GM12865 (cell line): ENCODE results near the gene TBCE.

Experiments
- DNase-seq: peaks from one replicate; pipeline ENCODE4 v3.0.0; 2010; ENCODE audit warnings: low read depth
- H3K4me3 ChIP-seq: 2 replicates; pipeline ENCODE4 v1.5.1; 2011; ENCODE audit warnings: mild to moderate bottlenecking, low read depth, low read length, control low read depth
- TF ChIP-seq, protein P1 (sequence below): IDR thresholded peaks from 2 replicates; pipeline ENCODE4 v1.5.1; 2011; ENCODE audit warnings: low read length, control low read depth, low read depth, inconsistent platforms; ENCODE audit not compliant: insufficient read depth; ENCODE audit errors: missing control alignments

TBCE gene, protein sequence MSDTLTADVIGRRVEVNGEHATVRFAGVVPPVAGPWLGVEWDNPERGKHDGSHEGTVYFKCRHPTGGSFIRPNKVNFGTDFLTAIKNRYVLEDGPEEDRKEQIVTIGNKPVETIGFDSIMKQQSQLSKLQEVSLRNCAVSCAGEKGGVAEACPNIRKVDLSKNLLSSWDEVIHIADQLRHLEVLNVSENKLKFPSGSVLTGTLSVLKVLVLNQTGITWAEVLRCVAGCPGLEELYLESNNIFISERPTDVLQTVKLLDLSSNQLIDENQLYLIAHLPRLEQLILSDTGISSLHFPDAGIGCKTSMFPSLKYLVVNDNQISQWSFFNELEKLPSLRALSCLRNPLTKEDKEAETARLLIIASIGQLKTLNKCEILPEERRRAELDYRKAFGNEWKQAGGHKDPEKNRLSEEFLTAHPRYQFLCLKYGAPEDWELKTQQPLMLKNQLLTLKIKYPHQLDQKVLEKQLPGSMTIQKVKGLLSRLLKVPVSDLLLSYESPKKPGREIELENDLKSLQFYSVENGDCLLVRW

DNA sequence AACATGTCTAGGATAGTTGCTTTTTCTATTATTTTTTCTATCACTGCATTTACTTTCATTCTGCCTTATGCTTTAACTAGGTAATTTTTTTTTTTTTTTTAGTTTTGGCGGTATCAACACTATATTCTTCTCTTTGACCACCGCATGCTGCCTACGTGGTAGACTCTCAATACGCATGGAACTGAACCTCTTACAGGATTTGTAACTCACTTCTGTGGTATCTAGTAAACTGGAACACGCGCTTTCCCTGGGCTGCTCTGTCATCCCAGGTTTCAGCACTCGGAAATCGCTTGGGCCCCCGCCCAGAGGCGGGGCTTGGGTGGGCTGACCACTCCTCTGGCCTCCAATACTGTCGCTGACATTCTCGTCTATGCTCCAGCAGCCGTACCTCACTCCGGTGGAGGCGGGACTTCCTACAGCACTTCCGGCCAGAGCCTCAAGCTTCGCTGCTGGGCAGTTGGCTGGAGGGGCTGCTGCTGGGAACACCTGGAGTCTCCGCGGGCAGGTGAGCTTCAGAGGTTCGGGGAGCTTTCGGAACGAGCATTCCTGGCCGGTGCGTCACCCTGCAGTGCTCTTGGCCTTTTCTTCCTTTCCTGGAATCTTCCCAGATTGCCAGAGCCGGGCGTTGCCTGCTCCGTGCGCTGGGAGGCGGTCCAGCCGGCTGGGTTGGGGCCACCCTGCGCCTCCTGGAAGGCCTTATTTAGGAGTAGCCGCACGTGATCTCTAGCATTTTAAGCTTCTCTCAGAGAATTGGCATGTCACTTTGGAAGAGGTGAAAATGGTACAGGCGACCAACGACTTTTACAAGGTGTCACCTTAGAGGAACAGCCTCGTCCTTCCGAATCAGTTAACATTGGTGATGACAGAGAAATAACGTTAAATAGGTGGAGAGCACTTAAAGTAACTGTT, at the start of gene TBCE:
Gene TBCE (plus strand): TSS at position 428 of the 909 bp plus-strand sequence. CDS start 12,623 bp downstream, outside the sequence.
- H3K4me3 ChIP-seq = peak within 1 kb of the TSS; percentile 95
- TF ChIP-seq, protein P1, sequence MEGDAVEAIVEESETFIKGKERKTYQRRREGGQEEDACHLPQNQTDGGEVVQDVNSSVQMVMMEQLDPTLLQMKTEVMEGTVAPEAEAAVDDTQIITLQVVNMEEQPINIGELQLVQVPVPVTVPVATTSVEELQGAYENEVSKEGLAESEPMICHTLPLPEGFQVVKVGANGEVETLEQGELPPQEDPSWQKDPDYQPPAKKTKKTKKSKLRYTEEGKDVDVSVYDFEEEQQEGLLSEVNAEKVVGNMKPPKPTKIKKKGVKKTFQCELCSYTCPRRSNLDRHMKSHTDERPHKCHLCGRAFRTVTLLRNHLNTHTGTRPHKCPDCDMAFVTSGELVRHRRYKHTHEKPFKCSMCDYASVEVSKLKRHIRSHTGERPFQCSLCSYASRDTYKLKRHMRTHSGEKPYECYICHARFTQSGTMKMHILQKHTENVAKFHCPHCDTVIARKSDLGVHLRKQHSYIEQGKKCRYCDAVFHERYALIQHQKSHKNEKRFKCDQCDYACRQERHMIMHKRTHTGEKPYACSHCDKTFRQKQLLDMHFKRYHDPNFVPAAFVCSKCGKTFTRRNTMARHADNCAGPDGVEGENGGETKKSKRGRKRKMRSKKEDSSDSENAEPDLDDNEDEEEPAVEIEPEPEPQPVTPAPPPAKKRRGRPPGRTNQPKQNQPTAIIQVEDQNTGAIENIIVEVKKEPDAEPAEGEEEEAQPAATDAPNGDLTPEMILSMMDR = no peak
- DNase-seq = peak; percentile 96

DNA sequence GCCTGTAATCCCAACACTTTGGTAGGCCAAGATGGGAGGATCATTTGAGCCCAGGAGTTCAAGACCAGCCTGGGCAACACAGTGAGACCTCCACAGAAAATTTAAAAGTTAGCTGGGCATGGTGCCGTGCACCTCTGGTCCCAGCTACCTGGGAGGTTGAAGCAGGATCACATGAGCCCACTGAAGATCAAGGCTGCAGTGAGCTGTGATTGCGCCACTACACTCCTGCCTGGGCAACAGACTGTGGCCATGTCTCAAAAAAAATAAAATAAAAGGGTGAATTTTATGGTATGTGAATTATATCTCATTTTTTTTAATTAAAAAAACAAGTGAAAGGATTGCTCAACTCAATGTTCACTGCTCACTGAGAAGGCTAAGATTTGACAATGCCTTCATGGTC, 48.0 kb upstream of the TBCE start:
- TF ChIP-seq, protein P1 = no peak
- H3K4me3 ChIP-seq = no peak overlapping the region
- no peak for DNase-seq

DNA sequence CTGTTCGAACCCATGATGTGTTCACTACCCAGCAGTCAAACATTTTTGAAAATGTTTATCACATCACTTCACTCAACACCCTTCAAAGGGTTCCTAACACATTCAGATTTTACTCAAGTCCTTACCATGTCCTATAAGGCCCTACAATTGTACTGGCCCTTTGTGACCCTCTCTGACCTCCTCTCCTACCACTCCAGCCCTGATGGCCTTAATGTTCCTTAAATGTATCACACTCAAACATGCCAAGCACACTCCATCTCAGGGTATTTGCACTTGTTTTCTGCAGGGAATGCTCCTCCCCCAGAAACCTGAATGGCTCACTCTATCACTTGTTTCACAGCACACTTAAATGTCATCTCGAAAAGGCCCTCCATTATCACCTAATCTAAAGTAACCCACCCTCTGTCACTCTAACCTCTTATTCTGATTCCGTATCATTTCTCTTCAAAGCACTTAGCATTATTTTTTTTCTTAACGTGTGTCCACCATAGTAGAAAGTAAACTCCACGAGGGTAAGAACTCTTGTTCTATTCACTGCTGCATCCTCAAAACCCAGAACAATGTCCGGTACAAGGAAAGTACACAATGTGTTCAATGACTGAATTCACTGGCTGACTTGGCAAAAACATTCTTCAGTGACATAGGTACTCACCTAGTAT, 46.6 kb upstream of the TBCE start:
- no peak for DNase-seq
- H3K4me3 ChIP-seq = no peak overlapping the region
- TF ChIP-seq, protein P1 = no peak

DNA sequence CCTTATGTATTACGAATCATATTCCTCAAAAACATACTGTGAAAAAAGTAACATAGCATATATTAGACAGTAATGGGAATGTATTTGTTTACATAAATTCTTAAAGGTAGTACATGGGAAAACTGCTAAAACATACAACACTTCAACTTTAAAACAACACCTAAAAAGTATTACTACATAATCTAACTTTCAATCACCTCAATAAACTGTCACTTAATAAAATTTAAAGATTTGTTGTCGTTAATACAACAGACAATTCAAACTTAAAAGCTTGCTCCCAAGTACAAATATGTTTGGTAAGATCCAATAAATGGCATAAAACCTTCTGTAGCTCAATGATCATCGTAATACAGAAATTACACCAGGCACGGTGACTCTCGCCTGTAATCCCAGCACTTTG, 42.9 kb upstream of the TBCE start:
- DNase-seq = no peak
- TF ChIP-seq, protein P1 = no peak
- no peak overlapping the region for H3K4me3 ChIP-seq

DNA sequence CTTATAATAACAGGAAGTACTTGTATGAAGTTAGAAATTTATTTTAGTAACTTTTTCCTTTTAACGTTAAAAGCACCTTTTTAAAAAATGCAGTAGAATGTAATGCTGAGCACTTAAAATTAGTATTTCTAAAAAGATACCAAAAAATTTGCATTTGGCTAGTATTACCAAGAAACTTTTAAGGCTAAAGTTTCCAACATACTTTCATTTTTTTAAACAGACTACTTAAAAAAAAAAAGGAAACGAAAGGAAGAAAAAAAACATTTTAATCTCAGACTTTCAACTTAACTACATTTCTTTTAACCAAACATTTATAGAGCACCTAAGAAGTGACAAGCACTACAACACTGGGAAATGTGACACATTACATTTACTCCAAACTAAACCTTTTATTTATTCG, 42.1 kb upstream of the TBCE start:
- TF ChIP-seq, protein P1 = no peak
- peak overlapping the region; percentile 78 for H3K4me3 ChIP-seq
- DNase-seq = peak; percentile 11

DNA sequence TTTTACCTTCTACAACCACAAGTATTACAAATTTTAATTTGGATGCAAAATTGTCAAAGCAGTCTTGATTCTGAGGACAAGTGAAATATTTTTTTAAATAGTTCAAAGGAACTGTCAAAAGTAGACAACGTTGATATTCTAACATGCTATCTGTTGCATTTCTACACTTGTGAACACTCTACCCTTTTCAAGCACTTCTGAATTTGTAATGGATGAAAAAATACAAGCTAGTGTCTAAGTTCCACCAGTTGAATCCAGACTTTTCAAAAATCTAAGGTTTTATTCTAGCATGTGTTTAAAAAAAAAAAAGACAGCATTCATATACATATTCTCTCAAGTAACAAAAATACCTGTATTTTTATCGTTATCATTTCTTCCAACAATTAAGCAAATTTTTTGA, 41.4 kb upstream of the TBCE start:
- TF ChIP-seq, protein P1 = no peak
- peak overlapping the region; percentile 78 for H3K4me3 ChIP-seq
- no peak for DNase-seq
